Smooth muscle cell (in vitro differentiated cells): ENCODE data around the gene MSI2. TPM values are rescaled to one million over a fixed set of nuclear protein-coding genes. Genes with fewer than 3 reads are reported as not detected.

ENCODE experiments used
- DNase-seq: peaks from one replicate; lab custom pipeline; 2025; ENCODE audit not compliant: unreplicated experiment; lab: John Stamatoyannopoulos, UW
- H2AFZ ChIP-seq: fragments of 200-600 bp; sonication (generic); 2 replicates; pipeline ENCODE4 v1.6.0; 2016; ENCODE audit warnings: antibody characterized with exemption, low read depth, mild to moderate bottlenecking
- H3F3A ChIP-seq: fragments of 200-600 bp; sonication (generic); 2 replicates; pipeline ENCODE4 v1.6.0; 2017; ENCODE audit warnings: antibody characterized with exemption, low read depth
- H3K27ac ChIP-seq: fragments of 200-600 bp; sonication (generic); 2 replicates; pipeline ENCODE4 v1.5.1; 2016; ENCODE audit warnings: low read depth, mild to moderate bottlenecking
- H3K27me3 ChIP-seq: fragments of 200-600 bp; sonication (generic); 2 replicates; pipeline ENCODE4 v1.6.1; 2016; ENCODE audit warnings: low read depth, mild to moderate bottlenecking
- H3K36me3 ChIP-seq: fragments of 200-600 bp; sonication (generic); 2 replicates; pipeline ENCODE4 v1.5.1; 2016; ENCODE audit warnings: low read depth
- H3K4me1 ChIP-seq: fragments of 200-600 bp; sonication (generic); 2 replicates; pipeline ENCODE4 v1.5.1; 2016; ENCODE audit warnings: low read depth
- H3K4me2 ChIP-seq: fragments of 200-600 bp; sonication (generic); 2 replicates; pipeline ENCODE4 v1.6.0; 2016; ENCODE audit warnings: mild to moderate bottlenecking
- H3K4me3 ChIP-seq: fragments of 200-600 bp; sonication (generic); 2 replicates; pipeline ENCODE4 v1.5.1; 2016; ENCODE audit warnings: mild to moderate bottlenecking
- H3K79me2 ChIP-seq: fragments of 200-600 bp; sonication (generic); 2 replicates; pipeline ENCODE4 v1.6.0; 2016; ENCODE audit warnings: low read depth, mild to moderate bottlenecking
- H3K9ac ChIP-seq: fragments of 200-600 bp; sonication (generic); 2 replicates; pipeline ENCODE4 v1.6.0; 2016; ENCODE audit warnings: low read depth
- H3K9me3 ChIP-seq: fragments of 200-600 bp; sonication (generic); replicated peaks from 2 replicates; pipeline ENCODE4 v1.5.1; 2016; ENCODE audit warnings: low read depth
- H4K20me1 ChIP-seq: fragments of 200-600 bp; sonication (generic); 2 replicates; pipeline ENCODE4 v1.6.0; 2016; ENCODE audit warnings: low read depth
- WGBS: methylation state at CpG from one replicate; pipeline ENCODE4 v1.1.7; 2016; ENCODE audit warnings: low lambda C conversion rate; 5-methylcytosine and 5-hydroxymethylcytosine counted together
- polyA plus RNA-seq: library from polyadenylated mRNA; unstranded; fragments of >200 nt; fragmentation: Nextera tagmentation; extraction: Ambion mirVana; gene quantifications from 2 replicates; pipeline ENCODE4 v1.2.1, GENCODE V29; 2016
- total RNA-seq: library from RNA; depleted of rRNA; stranded (reverse); fragments of >200 nt; gene quantifications from 2 replicates; pipeline ENCODE4 v1.2.3, GENCODE V29; 2014
- TF ChIP-seq, protein P1 (sequence below): fragments of 200-600 bp; sonication (generic); IDR thresholded peaks from 2 replicates; pipeline ENCODE4 v1.5.1; 2017; ENCODE audit warnings: borderline replicate concordance, mild to moderate bottlenecking, antibody characterized with exemption; ENCODE audit not compliant: insufficient read depth, poor library complexity, severe bottlenecking

Gene MSI2
- total and polyA plus RNA-seq, 2 experiments from 2014 or later, result 5.7 to 36.5 TPM

DNA sequence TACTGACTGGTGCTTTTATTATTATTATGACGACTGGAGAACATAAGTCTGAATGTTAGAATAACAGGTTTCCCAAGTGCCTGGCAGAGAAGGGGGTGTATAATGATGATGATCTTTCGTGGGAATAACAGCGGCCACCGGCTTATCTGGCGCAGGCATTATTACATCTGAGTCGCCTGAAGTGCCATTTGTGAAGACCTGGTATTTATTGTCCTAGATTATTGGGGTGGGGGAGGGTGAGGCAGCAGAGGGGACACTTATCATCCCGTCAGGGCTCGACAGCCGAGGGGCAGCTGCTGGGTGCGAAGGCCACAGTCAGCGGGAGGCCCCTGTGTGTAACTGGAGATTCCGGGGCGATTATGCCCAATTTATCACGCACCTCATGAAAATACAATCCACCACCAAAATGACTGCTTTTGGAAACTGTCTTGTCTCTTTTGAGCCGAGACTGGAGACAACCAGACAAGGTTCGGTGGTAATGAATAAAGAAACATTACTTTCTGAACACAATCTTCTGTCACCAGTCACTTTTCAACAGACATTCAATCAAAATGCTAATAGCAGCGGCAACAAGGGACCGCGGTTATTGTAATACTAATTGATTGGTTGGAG lies 289.5 kb downstream of the MSI2 start:
- H4K20me1 ChIP-seq, result no peaks in the 10 kb centered on the region
- 66% methylated on average over 19 of the region's 19 CpGs for WGBS
- TF ChIP-seq, protein P1, sequence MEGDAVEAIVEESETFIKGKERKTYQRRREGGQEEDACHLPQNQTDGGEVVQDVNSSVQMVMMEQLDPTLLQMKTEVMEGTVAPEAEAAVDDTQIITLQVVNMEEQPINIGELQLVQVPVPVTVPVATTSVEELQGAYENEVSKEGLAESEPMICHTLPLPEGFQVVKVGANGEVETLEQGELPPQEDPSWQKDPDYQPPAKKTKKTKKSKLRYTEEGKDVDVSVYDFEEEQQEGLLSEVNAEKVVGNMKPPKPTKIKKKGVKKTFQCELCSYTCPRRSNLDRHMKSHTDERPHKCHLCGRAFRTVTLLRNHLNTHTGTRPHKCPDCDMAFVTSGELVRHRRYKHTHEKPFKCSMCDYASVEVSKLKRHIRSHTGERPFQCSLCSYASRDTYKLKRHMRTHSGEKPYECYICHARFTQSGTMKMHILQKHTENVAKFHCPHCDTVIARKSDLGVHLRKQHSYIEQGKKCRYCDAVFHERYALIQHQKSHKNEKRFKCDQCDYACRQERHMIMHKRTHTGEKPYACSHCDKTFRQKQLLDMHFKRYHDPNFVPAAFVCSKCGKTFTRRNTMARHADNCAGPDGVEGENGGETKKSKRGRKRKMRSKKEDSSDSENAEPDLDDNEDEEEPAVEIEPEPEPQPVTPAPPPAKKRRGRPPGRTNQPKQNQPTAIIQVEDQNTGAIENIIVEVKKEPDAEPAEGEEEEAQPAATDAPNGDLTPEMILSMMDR, result no peak
- no peak overlapping the region for H3K27ac ChIP-seq
- peaks cover 24% of the 10 kb centered on the region for H3F3A ChIP-seq
- peaks cover 82% of the 10 kb centered on the region for H3K4me1 ChIP-seq
- H3K9me3 ChIP-seq, result no peaks in the 10 kb centered on the region
- H3K4me3 ChIP-seq, result no peak overlapping the region
- H3K36me3 ChIP-seq, result no peaks in the 10 kb centered on the region
- no peak overlapping the region for H3K4me2 ChIP-seq
- H3K27me3 ChIP-seq, result no peaks in the 10 kb centered on the region
- no peak for DNase-seq
- H3K79me2 ChIP-seq, result peaks cover 7% of the 10 kb centered on the region
- H3K9ac ChIP-seq, result no peak overlapping the region
- H2AFZ ChIP-seq, result no peak overlapping the region

DNA sequence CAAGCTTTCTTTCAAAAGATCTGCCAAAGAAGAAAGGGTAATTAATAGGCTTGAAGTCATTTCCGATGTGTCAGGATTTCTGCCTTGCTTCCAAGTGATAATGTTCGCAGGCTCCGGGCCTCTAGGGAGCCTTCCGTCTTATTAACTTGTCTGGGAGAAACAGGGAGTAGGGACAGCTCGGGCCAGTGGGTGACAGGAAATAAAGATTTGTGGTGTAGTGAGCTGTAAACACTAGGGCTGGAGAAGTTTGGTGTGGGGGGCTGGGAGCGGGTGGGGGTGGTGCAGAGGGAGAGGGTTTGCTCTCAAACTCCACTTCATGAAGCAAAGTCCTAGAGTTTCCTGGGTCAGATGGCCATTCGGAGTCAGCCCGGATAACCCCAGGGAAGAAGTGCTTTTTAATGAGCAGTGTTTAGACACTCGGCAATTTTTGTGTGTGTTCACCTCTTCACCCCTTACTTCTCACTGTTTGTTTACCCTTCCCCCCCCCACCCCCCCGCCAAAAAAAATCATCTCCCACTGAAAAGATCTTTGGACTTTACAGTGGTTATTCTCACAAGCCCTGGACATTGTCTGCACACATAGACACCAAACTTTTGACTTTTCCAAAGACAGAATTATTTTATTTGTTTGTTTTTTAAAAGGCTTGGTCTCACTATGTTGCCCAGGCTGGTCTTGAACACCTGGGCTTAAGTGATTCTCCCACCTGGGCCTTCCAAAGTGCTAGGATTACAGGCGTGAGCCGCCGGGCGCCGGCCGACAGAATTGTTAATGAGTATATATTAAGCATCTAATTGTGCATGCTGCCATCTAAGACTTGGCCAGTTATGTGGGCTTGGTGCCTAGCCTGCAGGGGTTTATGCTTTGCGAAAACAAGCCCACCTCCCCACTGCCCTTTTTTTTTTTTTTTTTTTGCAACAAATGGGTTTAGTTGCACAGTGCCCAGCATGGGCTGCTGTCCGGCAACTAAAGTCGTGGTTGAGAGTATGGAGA lies 292.4 kb downstream of the MSI2 start:
- peaks cover 86% of the 10 kb centered on the region for H3K4me1 ChIP-seq
- H3K79me2 ChIP-seq, result peaks cover 1% of the 10 kb centered on the region
- WGBS, result 53% methylated on average over 19 of the region's 19 CpGs
- peaks cover 27% of the 10 kb centered on the region for H3F3A ChIP-seq
- DNase-seq, result peak; percentile 8
- no peak overlapping the region for H2AFZ ChIP-seq
- H3K4me3 ChIP-seq, result no peak overlapping the region
- no peaks in the 10 kb centered on the region for H3K36me3 ChIP-seq
- H4K20me1 ChIP-seq, result no peaks in the 10 kb centered on the region
- H3K4me2 ChIP-seq, result peak overlapping the region; percentile 68
- no peaks in the 10 kb centered on the region for H3K27me3 ChIP-seq
- no peak overlapping the region for H3K9ac ChIP-seq
- H3K9me3 ChIP-seq, result no peaks in the 10 kb centered on the region
- peak overlapping the region; percentile 87 for H3K27ac ChIP-seq
- TF ChIP-seq, protein P1, result no peak

DNA sequence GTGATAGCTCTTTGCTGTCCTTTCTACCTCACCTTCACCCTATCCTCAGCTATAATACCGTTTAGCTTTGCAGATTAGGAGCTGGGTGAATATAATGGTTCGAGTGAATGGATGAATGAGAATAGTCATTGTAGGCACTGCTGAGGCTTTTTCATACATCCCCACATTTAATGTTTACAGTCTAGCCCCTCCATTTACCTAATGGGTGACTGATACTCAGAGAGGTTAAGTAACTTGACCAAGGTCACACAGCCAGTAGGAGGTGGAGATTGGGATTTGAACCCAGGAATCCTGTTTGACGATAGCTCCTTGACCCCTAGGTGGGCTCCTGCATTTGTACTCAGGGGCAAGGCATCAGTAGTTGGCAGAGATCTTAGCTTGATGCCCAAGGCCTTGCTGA lies 293.1 kb downstream of the MSI2 start:
- no peak for DNase-seq
- TF ChIP-seq, protein P1, result no peak
- H3K27me3 ChIP-seq, result no peaks in the 10 kb centered on the region
- peaks cover 86% of the 10 kb centered on the region for H3K4me1 ChIP-seq
- no peak overlapping the region for H3K27ac ChIP-seq
- H3K4me3 ChIP-seq, result no peak overlapping the region
- H4K20me1 ChIP-seq, result no peaks in the 10 kb centered on the region
- 93% methylated on average over 3 of the region's 3 CpGs for WGBS
- no peaks in the 10 kb centered on the region for H3K79me2 ChIP-seq
- H2AFZ ChIP-seq, result no peak overlapping the region
- H3K36me3 ChIP-seq, result no peaks in the 10 kb centered on the region
- H3K4me2 ChIP-seq, result no peak overlapping the region
- H3K9ac ChIP-seq, result no peak overlapping the region
- H3F3A ChIP-seq, result peaks cover 32% of the 10 kb centered on the region
- no peaks in the 10 kb centered on the region for H3K9me3 ChIP-seq
